Measurements from ENCODE around the gene WDR33.

WDR33 gene

DNA sequence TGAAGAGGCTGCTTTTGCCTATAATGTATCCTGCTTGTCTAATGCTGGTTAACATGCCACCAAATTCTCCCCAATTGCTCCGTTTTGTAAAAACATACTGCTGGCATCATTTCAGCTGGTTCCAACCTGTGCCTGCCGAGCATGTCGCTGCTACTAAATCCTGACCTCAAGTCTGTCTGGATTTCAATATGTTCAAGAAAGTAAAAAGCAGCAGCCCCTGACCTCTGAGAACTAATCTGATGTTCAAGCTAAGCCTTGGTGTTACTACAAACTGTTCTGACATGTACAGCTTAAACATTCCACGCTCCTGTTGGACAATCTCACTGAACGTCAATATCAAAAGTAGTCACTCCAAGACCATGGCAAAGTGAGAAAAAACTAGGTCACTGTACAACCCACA, 63.4 kb downstream of the WDR33 start:
- Histone ChIP-seq H3K4me3 (replicated peaks; ENCODE audit: low read depth, low read length) (no peak overlapping the region), H3K27me3 (replicated peaks; ENCODE audit: control insufficient read depth, insufficient read depth, low read length) (no peaks in the 10 kb centered on the region), H3K36me3 (ENCODE audit: control insufficient read depth, insufficient read depth, low read length) (no peaks in the 10 kb centered on the region; the same call in 1 of the 2 replicates)
- TF ChIP-seq, protein P1, sequence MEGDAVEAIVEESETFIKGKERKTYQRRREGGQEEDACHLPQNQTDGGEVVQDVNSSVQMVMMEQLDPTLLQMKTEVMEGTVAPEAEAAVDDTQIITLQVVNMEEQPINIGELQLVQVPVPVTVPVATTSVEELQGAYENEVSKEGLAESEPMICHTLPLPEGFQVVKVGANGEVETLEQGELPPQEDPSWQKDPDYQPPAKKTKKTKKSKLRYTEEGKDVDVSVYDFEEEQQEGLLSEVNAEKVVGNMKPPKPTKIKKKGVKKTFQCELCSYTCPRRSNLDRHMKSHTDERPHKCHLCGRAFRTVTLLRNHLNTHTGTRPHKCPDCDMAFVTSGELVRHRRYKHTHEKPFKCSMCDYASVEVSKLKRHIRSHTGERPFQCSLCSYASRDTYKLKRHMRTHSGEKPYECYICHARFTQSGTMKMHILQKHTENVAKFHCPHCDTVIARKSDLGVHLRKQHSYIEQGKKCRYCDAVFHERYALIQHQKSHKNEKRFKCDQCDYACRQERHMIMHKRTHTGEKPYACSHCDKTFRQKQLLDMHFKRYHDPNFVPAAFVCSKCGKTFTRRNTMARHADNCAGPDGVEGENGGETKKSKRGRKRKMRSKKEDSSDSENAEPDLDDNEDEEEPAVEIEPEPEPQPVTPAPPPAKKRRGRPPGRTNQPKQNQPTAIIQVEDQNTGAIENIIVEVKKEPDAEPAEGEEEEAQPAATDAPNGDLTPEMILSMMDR (IDR thresholded peaks at IDR 0.05; ENCODE audit: insufficient read depth, low read length, poor library complexity, severe bottlenecking): no peak
- no peak for DNase-seq (ENCODE audit: extremely low read depth, insufficient read length)

DNA sequence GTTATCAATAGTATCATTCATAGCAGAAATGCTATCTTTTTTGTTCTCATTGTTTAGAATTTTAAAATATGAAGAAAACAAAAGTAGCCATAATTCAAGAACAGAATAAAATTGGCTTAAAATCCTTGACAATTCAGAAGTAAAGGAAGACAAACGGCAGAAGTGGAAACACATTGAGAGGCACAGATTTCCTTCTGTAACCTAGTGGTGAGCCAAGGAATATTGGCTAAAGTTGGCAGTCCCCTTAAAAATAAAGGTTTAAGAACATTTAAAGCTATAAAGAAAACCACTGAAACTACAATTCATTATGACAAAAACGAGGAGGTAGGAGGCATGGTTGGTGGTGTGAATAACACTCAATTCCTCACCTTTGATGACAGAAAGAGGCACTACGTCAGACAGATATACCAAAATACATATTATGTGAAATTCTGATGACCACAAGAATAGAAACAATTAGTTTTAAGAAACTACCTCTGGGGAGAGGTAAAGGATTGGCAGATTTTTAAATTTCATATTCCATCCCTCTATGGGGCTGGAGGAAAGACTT, 67.4 kb downstream of the WDR33 start:
- Histone ChIP-seq H3K4me3 (replicated peaks; ENCODE audit: low read depth, low read length) (no peak overlapping the region), H3K36me3 (ENCODE audit: control insufficient read depth, insufficient read depth, low read length) (peaks cover 2% of the 10 kb centered on the region), H3K27me3 (replicated peaks; ENCODE audit: control insufficient read depth, insufficient read depth, low read length) (no peaks in the 10 kb centered on the region)
- TF ChIP-seq, protein P1 (IDR thresholded peaks at IDR 0.05; ENCODE audit: insufficient read depth, low read length, poor library complexity, severe bottlenecking): peak; percentile 6
- DNase-seq (ENCODE audit: extremely low read depth, insufficient read length): peak; percentile 29

DNA sequence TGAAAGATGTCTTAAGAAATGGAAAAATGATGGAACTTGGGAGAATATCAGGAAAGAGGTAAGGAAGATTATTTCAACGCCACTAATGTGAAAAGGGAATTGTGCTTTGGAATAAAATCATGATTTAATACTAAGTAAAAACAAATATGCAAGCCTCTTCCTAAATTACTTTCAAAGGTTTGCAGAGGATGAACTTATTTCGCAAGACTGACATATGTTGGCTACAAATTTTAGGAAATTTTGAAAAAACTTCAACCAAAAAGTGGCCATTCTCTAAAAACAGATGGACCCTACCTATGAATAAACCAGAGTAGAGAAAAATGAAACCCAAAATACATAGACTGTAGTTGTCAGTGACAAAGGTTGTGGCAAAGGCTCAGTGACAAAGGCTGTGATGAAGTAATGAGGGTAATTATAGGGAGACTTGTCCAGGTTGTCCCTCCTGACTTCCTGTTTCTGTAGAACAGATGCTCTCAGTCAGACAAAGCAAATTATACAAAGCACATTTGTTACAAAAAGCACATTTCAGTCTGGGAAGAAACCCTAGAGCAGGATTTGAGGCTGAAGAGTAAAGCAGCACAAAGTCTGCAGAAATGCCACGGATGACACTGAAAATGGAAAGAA, 70.2 kb downstream of the WDR33 start:
- no peak for DNase-seq (ENCODE audit: extremely low read depth, insufficient read length)
- Histone ChIP-seq H3K27me3 (replicated peaks; ENCODE audit: control insufficient read depth, insufficient read depth, low read length) (no peaks in the 10 kb centered on the region), H3K4me3 (replicated peaks; ENCODE audit: low read depth, low read length) (no peak overlapping the region), H3K36me3 (ENCODE audit: control insufficient read depth, insufficient read depth, low read length) (peaks cover 2% of the 10 kb centered on the region)
- TF ChIP-seq, protein P1 (IDR thresholded peaks at IDR 0.05; ENCODE audit: insufficient read depth, low read length, poor library complexity, severe bottlenecking): no peak

DNA sequence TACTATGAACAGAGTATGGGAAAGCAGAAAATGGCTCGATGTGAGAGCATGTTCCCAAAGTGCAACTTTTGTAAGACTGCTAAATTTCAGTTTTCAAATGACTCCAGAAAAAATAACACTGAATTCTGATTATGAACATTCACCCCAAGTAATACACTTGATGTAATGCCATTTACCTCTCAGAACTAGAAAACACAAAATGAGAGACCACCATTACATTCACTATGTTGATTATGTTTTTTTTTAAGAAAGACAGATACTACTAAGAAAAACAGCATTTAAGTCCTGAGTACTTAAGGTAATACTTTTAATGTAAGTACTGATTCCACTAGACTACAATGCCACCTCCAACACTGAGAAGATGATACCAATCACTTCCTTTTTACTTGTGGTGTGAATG, 71.2 kb downstream of the WDR33 start:
- no peak for DNase-seq (ENCODE audit: extremely low read depth, insufficient read length)
- Histone ChIP-seq H3K4me3 (replicated peaks; ENCODE audit: low read depth, low read length) (no peak overlapping the region), H3K36me3 (ENCODE audit: control insufficient read depth, insufficient read depth, low read length) (peaks cover 2% of the 10 kb centered on the region), H3K27me3 (replicated peaks; ENCODE audit: control insufficient read depth, insufficient read depth, low read length) (no peaks in the 10 kb centered on the region)
- TF ChIP-seq, protein P1 (IDR thresholded peaks at IDR 0.05; ENCODE audit: insufficient read depth, low read length, poor library complexity, severe bottlenecking): no peak

DNA sequence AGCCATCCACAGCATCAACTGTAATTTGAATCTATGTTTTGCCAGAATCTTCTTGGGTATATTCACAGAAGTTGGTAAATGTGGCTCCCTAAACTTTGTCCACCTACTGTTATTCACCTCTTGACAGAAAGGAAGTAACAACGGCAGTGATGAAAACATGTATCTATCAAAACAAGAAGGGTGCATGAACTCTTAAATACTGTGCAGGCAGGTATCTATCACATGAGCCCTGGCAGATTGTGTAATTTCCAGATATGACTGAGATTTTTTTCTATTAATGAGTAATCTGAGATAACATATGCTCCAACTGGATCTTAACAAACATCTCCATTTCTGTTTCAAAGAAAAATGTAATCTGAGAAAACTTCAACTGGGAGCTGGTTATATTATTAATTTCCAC, 73.1 kb downstream of the WDR33 start:
- DNase-seq (ENCODE audit: extremely low read depth, insufficient read length): no peak
- Histone ChIP-seq H3K36me3 (ENCODE audit: control insufficient read depth, insufficient read depth, low read length) (peaks cover 2% of the 10 kb centered on the region), H3K4me3 (replicated peaks; ENCODE audit: low read depth, low read length) (no peak overlapping the region), H3K27me3 (replicated peaks; ENCODE audit: control insufficient read depth, insufficient read depth, low read length) (no peaks in the 10 kb centered on the region)
- TF ChIP-seq, protein P1 (IDR thresholded peaks at IDR 0.05; ENCODE audit: insufficient read depth, low read length, poor library complexity, severe bottlenecking): no peak
